HG03460 (cell line): ENCODE measurements around the gene MEOX1.

ENCODE experiments used
- ATAC-seq: cut with Tn5 transposase; IDR thresholded peaks from one replicate; pipeline ENCODE4 v1.9.1; 2021; ENCODE audit not compliant: unreplicated experiment

The MEOX1 gene

DNA sequence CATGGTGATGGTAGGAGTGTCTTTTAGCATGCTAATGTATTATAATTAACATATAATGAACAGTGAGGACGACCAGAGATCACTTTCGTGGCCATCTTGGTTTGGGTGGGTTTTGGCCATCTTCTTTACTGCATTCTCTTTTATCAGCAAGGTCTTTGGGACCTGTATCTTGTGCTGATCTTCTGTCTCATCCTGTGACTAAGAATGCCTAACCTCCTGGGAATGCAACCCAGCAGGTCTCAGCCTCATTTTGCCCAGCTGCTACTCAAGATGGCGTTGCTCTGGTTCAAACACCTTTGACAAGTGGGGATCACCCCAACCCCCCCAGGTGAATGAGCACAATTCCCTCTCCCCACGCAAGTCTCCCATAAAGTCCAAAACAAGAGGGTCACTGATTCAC is 66.3 kb downstream of the MEOX1 start:
- ATAC-seq = no peak

GRCh38 chr17:43591779-43592562 is 69.8 kb downstream of the MEOX1 start:
- no peak for ATAC-seq

DNA sequence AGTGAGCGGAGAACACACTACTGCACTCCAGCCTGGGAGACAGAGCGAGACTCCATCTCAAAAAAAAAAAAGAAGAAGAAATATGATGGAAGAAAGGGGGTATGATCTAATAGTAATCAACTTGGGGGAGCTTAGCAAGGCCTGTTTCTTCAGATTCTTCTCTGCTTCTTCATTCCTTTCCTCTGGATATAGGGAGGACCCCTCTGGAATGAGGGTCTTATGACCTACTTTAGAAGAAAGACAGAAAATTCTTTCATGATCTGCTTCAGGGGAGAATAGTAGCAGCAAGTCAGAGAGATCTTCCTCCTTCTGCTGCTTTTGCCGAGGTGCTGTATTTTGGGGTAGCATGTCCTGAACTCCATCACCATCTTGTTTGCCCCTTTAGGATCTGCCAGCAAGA is 70.7 kb downstream of the MEOX1 start:
- ATAC-seq = no peak
